ENCODE measurements around the gene CPXM2.
"Not testable (repeated sequence)": the region's sequence is repeated elsewhere in the genome, so short reads cannot be mapped to it uniquely, and the experiment has no call there.

DNA sequence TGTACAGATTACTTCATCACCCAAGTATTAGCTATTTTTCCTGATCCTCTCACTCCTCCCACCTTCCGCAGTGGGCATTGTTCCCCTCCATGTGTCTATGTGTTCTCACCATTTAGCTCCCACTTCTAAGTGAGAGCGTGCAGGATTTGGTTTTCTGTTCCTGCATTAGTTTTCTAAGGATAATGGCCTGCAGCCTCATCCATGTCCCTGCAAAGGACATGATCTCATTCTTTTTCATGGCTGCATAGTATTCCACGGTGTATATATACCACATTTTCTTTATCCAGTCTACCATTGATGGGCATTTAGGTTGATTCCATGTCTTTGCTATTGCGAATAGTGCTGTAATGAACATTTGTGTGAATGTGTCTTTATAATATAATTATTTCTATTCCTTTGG is 154.7 kb downstream of the CPXM2 start:
- TF ChIP-seq CTCF (IDR thresholded peaks at IDR 0.05; ENCODE audit: insufficient read depth, low read length); POLR2AphosphoS5 (IDR thresholded peaks at IDR 0.05; ENCODE audit: low read depth); REST (IDR thresholded peaks at IDR 0.05; ENCODE audit: insufficient replicate concordance, low read depth): not testable (repeated sequence)
